ENCODE results near the gene MDH1.

DNA sequence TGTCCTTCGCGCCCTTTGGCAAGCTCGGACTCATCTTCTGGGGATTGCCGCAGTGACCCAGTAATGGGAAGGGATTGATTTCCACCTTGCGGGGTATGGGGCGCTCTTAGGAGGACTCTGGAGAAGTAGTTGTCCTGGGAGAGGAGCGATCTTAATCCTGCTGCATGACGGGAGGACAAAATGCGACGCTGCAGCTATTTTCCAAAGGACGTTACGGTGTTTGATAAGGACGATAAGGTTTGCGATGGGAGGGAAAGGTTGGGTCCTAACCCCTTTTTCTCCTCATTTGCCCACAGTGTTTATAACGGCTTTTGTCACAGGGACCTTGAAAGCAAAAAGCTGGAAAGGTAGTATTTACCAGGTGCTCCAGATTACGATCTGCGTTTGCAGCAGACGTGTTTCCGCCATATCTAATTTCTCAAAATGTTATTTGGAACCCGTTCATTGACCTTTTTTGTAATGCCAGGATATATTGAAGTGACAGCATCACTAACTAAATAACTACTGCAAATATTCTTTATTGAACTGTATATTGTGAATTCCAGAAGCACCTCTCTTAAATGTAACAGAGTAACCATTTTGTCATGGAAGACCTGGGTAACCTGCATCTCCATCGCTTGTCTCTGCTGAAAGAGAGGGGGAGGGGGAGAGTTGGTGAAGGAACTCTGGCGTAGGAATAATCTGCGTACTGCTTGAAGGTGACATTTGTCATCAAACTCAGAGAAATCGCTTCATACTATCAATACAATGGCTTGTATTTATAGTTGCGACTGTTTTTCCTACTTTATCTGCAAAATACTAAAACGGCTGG lies 590 bp downstream of the MDH1 start:
- no peak for TF ChIP-seq EZH2 (IDR thresholded peaks at IDR 0.05; ENCODE audit: insufficient read depth, poor library complexity, severe bottlenecking)
- no peak for TF ChIP-seq EZH2phosphoT487 (IDR thresholded peaks at IDR 0.05; ENCODE audit: insufficient read depth, low read depth)
